GM12873 (cell line): ENCODE data around the gene CDH12.

ENCODE experiments used
- CTCF ChIP-seq: IDR thresholded peaks from 2 replicates; pipeline ENCODE4 v1.5.1; 2012; ENCODE audit warnings: low read depth, mild to moderate bottlenecking, moderate library complexity, low read length, control low read depth; ENCODE audit not compliant: insufficient read depth; ENCODE audit errors: missing control alignments

CDH12 gene

GRCh38 chr5:21802100-21802499 lies 1051.0 kb downstream of the CDH12 start:
- TF ChIP-seq CTCF = no peak

GRCh38 chr5:21792748-21793147 lies 1060.4 kb downstream of the CDH12 start:
- no peak for TF ChIP-seq CTCF

- TF ChIP-seq CTCF = no peak
Measured at GRCh38 chr5:21791304-21791703, 1061.8 kb downstream of the CDH12 start.

GRCh38 chr5:21784487-21784886 lies 1068.7 kb downstream of the CDH12 start:
- no peak for TF ChIP-seq CTCF

GRCh38 chr5:21783074-21783679 lies 1070.0 kb downstream of the CDH12 start:
- no peak for TF ChIP-seq CTCF

- TF ChIP-seq CTCF = no peak
Measured at GRCh38 chr5:21776466-21776865, 1076.7 kb downstream of the CDH12 start.

- TF ChIP-seq CTCF = no peak
Measured at GRCh38 chr5:21774801-21775200, 1078.3 kb downstream of the CDH12 start.
